Ishikawa (cell line): ENCODE results near the gene CD27.

Source experiments
- CEBPB ChIP-seq: IDR thresholded peaks from 2 replicates; pipeline ENCODE4 v1.6.1; 2012
- CREB1 ChIP-seq: IDR thresholded peaks from 2 replicates; pipeline ENCODE4 v1.6.1; 2012; ENCODE audit warnings: low read depth
- EGR1 ChIP-seq: IDR thresholded peaks from 2 replicates; pipeline ENCODE4 v1.6.1; 2012
- EP300 ChIP-seq: IDR thresholded peaks from 2 replicates; pipeline ENCODE4 v1.6.1; 2012; ENCODE audit warnings: borderline replicate concordance
- FOXM1 ChIP-seq: IDR thresholded peaks from 2 replicates; pipeline ENCODE4 v1.6.1; 2012; ENCODE audit warnings: low read depth, borderline replicate concordance
- NFIC ChIP-seq: IDR thresholded peaks from 2 replicates; pipeline ENCODE4 v1.6.1; 2012
- RAD21 ChIP-seq: IDR thresholded peaks from 2 replicates; pipeline ENCODE4 v1.6.1; 2012; ENCODE audit warnings: low read depth
- TAF1 ChIP-seq: IDR thresholded peaks from 2 replicates; pipeline ENCODE4 v1.6.1; 2012; ENCODE audit warnings: low read depth, mild to moderate bottlenecking
- TCF12 ChIP-seq: IDR thresholded peaks from 2 replicates; pipeline ENCODE4 v1.6.1; 2012; ENCODE audit warnings: low read depth
- TEAD4 ChIP-seq: IDR thresholded peaks from 2 replicates; pipeline ENCODE4 v1.6.1; 2012
- YY1 ChIP-seq: IDR thresholded peaks from 2 replicates; pipeline ENCODE4 v1.6.1; 2012; ENCODE audit warnings: low read depth
- ZBTB7A ChIP-seq: IDR thresholded peaks from 2 replicates; pipeline ENCODE4 v1.6.1; 2012; ENCODE audit warnings: low read depth
- TF ChIP-seq, protein P1 (sequence below): IDR thresholded peaks from 2 replicates; pipeline ENCODE4 v1.6.1; 2012
- TF ChIP-seq, protein P2 (sequence below): IDR thresholded peaks from 2 replicates; pipeline ENCODE4 v1.6.1; 2012; ENCODE audit warnings: low read depth, mild to moderate bottlenecking
- TF ChIP-seq, protein P3 (sequence below): IDR thresholded peaks from 2 replicates; pipeline ENCODE4 v1.6.1; 2012

CD27 gene

DNA sequence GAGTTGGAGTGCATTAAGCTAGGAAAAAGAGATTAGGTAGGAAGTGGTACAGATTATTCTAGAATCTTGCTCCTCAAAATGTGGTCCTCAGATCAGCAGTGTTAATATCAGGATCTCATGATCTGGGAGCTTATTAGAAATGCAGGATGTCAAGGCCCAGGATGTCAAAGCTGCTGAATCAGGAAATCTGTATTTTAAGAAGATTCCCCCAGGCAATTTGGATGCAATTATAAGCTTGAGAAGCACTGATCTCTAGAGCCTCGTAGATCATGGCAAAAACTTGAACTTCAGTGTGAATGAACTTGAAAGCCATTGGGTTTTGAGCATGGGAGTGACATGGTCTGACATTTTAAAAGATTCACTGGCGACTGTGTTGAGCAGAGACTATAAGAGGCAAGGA is 55.7 kb downstream of the CD27 start:
- TF ChIP-seq, protein P1, sequence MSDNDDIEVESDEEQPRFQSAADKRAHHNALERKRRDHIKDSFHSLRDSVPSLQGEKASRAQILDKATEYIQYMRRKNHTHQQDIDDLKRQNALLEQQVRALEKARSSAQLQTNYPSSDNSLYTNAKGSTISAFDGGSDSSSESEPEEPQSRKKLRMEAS = no peak
- TF ChIP-seq, protein P2, sequence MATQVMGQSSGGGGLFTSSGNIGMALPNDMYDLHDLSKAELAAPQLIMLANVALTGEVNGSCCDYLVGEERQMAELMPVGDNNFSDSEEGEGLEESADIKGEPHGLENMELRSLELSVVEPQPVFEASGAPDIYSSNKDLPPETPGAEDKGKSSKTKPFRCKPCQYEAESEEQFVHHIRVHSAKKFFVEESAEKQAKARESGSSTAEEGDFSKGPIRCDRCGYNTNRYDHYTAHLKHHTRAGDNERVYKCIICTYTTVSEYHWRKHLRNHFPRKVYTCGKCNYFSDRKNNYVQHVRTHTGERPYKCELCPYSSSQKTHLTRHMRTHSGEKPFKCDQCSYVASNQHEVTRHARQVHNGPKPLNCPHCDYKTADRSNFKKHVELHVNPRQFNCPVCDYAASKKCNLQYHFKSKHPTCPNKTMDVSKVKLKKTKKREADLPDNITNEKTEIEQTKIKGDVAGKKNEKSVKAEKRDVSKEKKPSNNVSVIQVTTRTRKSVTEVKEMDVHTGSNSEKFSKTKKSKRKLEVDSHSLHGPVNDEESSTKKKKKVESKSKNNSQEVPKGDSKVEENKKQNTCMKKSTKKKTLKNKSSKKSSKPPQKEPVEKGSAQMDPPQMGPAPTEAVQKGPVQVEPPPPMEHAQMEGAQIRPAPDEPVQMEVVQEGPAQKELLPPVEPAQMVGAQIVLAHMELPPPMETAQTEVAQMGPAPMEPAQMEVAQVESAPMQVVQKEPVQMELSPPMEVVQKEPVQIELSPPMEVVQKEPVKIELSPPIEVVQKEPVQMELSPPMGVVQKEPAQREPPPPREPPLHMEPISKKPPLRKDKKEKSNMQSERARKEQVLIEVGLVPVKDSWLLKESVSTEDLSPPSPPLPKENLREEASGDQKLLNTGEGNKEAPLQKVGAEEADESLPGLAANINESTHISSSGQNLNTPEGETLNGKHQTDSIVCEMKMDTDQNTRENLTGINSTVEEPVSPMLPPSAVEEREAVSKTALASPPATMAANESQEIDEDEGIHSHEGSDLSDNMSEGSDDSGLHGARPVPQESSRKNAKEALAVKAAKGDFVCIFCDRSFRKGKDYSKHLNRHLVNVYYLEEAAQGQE = no peak
- TF ChIP-seq, protein P3, sequence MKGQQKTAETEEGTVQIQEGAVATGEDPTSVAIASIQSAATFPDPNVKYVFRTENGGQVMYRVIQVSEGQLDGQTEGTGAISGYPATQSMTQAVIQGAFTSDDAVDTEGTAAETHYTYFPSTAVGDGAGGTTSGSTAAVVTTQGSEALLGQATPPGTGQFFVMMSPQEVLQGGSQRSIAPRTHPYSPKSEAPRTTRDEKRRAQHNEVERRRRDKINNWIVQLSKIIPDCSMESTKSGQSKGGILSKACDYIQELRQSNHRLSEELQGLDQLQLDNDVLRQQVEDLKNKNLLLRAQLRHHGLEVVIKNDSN = no peak
- TF ChIP-seq EGR1 = no peak
- TF ChIP-seq CREB1 = no peak
- no peak for TF ChIP-seq ZBTB7A
- no peak for TF ChIP-seq YY1
- TF ChIP-seq CEBPB = no peak
- no peak for TF ChIP-seq TEAD4
- no peak for TF ChIP-seq TCF12
- no peak for TF ChIP-seq TAF1
- TF ChIP-seq RAD21 = no peak
- TF ChIP-seq NFIC = no peak
- no peak for TF ChIP-seq FOXM1
- no peak for TF ChIP-seq EP300
